Measurements from ENCODE around the gene ASNSD1.
"Not testable (repeated sequence)": the region's sequence is repeated elsewhere in the genome, so short reads cannot be mapped to it uniquely, and the experiment has no call there.

ASNSD1 gene

DNA sequence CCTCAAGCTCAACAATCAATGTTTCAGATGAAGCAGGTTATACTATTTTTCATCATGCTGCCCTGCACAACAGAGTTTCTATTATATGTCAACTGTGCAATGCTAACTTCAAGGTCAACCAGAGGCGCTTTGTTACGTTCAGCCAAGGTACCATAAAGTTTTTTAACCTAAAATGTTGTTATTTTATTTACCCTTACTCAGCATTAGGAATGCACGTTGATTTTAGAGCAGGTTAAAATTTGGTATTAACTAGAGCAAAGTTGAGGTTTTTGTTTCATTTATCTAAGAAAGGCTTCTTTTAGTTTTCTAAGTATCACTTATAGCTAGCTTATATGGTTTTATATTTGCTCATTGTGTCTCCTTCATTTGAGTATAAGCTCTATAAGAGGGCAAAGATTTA lies 35.0 kb downstream of the ASNSD1 start:
- no peak for DNase-seq

DNA sequence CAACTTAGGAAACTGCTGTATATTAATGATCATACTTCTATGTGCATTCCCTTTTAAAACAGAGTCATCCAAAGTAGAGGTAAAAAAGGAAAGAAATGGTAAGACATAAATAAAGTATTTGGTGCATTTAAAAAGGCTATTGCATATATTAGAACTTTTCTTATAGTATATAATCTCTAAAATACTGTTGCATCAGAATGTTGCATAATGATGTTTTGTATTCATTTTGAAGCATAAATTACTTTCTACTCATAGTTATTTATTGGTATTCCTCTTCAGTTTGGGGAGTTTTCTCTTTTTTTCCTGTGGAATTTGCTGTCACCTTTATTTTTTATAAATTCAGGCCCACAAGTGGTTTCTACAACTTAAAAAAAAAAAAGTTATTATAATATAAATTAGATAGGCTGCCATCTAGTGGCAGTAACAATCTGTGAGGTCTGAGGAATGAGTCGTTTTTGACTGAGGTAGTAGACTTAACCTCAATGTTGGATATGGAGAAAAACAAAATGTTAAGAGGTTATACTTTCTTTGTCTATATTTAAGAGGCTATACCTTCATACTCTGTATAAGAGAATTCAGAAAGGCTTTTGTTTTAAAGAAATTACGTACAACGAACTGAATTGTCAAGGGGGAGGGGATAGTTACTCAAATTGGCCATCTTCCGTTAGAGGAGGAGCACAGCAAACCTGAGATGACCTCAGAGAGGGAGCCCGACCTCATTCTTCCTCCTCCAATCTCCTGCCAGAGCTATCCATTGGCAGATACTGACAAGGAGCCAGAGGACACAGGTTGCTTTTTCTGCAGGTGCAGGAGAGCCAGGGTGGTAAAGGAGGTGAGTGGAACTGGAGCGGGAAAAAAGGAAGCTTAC lies 37.0 kb downstream of the ASNSD1 start:
- DNase-seq, result peak; percentile 14 to 20

- no peak for DNase-seq
Measured at GRCh38 chr2:189700681-189701080, 39.4 kb downstream of the ASNSD1 start.

- no peak for DNase-seq
Measured at GRCh38 chr2:189702071-189702470, 40.8 kb downstream of the ASNSD1 start.

GRCh38 chr2:189709501-189710221 lies 48.4 kb downstream of the ASNSD1 start:
- DNase-seq, result no peak

DNA sequence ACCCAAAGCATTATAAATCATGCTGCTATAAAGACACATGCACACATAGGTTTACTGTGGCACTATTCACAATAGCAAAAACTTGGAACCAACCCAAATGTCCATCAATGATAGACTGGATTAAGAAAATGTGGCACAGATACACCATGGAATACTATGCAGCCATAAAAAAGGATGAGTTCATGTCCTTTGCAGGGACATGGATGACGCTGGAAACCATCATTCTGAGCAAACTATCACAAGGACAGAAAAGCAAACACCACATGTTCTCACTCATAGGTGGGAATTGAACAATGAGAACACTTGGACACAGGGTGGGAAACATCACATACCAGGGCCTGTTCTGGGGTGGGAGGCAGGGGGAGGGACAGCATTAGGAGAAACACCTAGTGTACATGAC lies 56.3 kb downstream of the ASNSD1 start:
- DNase-seq, result not testable (repeated sequence)

- DNase-seq, result no peak
Measured at GRCh38 chr2:189719571-189719970, 58.3 kb downstream of the ASNSD1 start.

Measured in activated CD4-positive, alpha-beta T cell treated with anti-CD3 and anti-CD28 coated beads, Interleukin-2, amount 50 U/mL, for 4 hours (primary cell).